Trophoblast cell (in vitro differentiated cells and primary cell): ENCODE measurements around the gene KIF26B.

ENCODE experiments used
- DNase-seq, 2 donors: peaks; one replicate each; pipeline ENCODE4 v3.0.0-alpha.2; 2016
- H2AFZ ChIP-seq: 2 replicates; pipeline ENCODE4 v1.6.1; 2013; ENCODE audit warnings: low read length, moderate library complexity, mild to moderate bottlenecking; ENCODE audit not compliant: insufficient read depth, poor library complexity
- H2AK5ac ChIP-seq: 2 replicates; pipeline ENCODE4 v1.6.1; 2013; ENCODE audit warnings: mild to moderate bottlenecking, low read length
- H2BK120ac ChIP-seq: 2 replicates; pipeline ENCODE4 v1.6.1; 2013; ENCODE audit warnings: low read length, mild to moderate bottlenecking, moderate library complexity; ENCODE audit not compliant: insufficient read depth, poor library complexity
- H2BK12ac ChIP-seq: 2 replicates; pipeline ENCODE4 v1.6.1; 2013; ENCODE audit warnings: mild to moderate bottlenecking, low read length, moderate library complexity
- H2BK5ac ChIP-seq: 2 replicates; pipeline ENCODE4 v1.6.1; 2013; ENCODE audit warnings: low read length, low read depth, moderate library complexity, mild to moderate bottlenecking; ENCODE audit not compliant: poor library complexity
- H3K14ac ChIP-seq: 2 replicates; pipeline ENCODE4 v1.6.1; 2013; ENCODE audit warnings: mild to moderate bottlenecking, low read length
- H3K18ac ChIP-seq: 2 replicates; pipeline ENCODE4 v1.6.1; 2013; ENCODE audit warnings: mild to moderate bottlenecking, low read length
- H3K23ac ChIP-seq: 2 replicates; pipeline ENCODE4 v1.6.1; 2013; ENCODE audit warnings: low read length
- H3K27ac ChIP-seq: 2 replicates; pipeline ENCODE4 v1.5.1; 2013; ENCODE audit warnings: low read depth, mild to moderate bottlenecking, inconsistent platforms, low read length, moderate library complexity
- H3K27me3 ChIP-seq: 2 replicates; pipeline ENCODE4 v1.6.1; 2013; ENCODE audit warnings: inconsistent platforms, mild to moderate bottlenecking, low read length, moderate library complexity; ENCODE audit not compliant: insufficient read depth
- H3K36me3 ChIP-seq, 2 experiments: 1 replicate in 1 of 2; 2 replicates in 1 of 2; pipeline ENCODE4 v1.6.1; 2013; ENCODE audit warnings: low read length in 2 of 2, mild to moderate bottlenecking in 2 of 2, moderate library complexity in 1 of 2; ENCODE audit not compliant: insufficient read depth in 2 of 2, control insufficient read depth in 1 of 2
- H3K4ac ChIP-seq: 2 replicates; pipeline ENCODE4 v1.6.1; 2013; ENCODE audit warnings: low read depth, mild to moderate bottlenecking, low read length, moderate library complexity
- H3K4me1 ChIP-seq, 2 experiments: 1 replicate in 1 of 2; 2 replicates in 1 of 2; pipeline ENCODE4 v1.6.1; 2013; ENCODE audit warnings: low read length in 2 of 2, mild to moderate bottlenecking in 2 of 2, moderate library complexity in 1 of 2; ENCODE audit not compliant: insufficient read depth in 2 of 2, control insufficient read depth in 1 of 2
- H3K4me2 ChIP-seq: 2 replicates; pipeline ENCODE4 v1.6.1; 2013; ENCODE audit warnings: inconsistent platforms, mild to moderate bottlenecking, low read length, moderate library complexity
- H3K4me3 ChIP-seq: 2 replicates; pipeline ENCODE4 v1.5.1; 2013; ENCODE audit warnings: mild to moderate bottlenecking, low read depth, low read length, inconsistent platforms
- H3K79me1 ChIP-seq: one replicate; pipeline ENCODE4 v1.6.1; 2013; ENCODE audit warnings: low read length
- H3K79me2 ChIP-seq: 2 replicates; pipeline ENCODE4 v1.6.1; 2013; ENCODE audit warnings: low read length, mild to moderate bottlenecking; ENCODE audit not compliant: control insufficient read depth, insufficient read depth, poor library complexity
- H3K9ac ChIP-seq: 2 replicates; pipeline ENCODE4 v1.6.1; 2013; ENCODE audit warnings: mild to moderate bottlenecking, low read length
- H3K9me3 ChIP-seq: 2 replicates; pipeline ENCODE4 v1.6.1; 2013; ENCODE audit warnings: low read depth, mild to moderate bottlenecking, control low read depth, inconsistent platforms, low read length; ENCODE audit not compliant: insufficient read depth
- H4K12ac ChIP-seq: 2 replicates; pipeline ENCODE4 v1.6.1; 2013; ENCODE audit warnings: low read depth, mild to moderate bottlenecking, low read length, moderate library complexity
- H4K8ac ChIP-seq: 2 replicates; pipeline ENCODE4 v1.6.1; 2013; ENCODE audit warnings: low read depth, mild to moderate bottlenecking, low read length, moderate library complexity
- H4K91ac ChIP-seq: one replicate; pipeline ENCODE4 v1.6.1; 2013; ENCODE audit warnings: low read depth, mild to moderate bottlenecking, low read length, moderate library complexity
- WGBS: extraction: QIAGEN DNeasy Blood & Tissue Kit; methylation state at CpG from one replicate; pipeline ENCODE4 v1.1.7; 2013; ENCODE audit warnings: missing lambda C conversion rate; ENCODE audit not compliant: insufficient read length, insufficient coverage; ENCODE audit errors: extremely low coverage; 5-methylcytosine and 5-hydroxymethylcytosine counted together

Gene KIF26B

DNA sequence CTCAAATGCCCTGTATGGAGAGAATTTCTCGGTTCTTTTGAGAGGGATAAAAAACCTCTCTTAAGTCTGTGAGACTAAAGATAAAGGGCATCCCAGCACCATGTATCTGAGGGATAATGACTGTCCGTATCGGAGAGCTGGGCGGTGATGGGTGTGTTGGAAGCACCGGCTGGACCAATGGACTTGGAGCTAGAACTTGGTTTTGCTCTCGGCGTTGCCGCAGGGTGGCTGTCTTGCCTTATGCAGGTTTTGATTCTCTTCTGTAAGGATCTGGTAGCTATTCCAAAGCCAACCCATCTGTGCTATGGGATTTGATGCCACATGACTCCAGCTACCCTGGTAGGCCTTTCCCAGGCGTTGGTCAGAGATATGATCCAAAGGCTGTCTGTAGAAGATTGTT lies 348.8 kb downstream of the KIF26B start:
- H4K12ac ChIP-seq: no peak overlapping the region
- peaks cover 0 to 3% of the 10 kb centered on the region in 2 experiments for H3K36me3 ChIP-seq
- H3K4me2 ChIP-seq: no peak overlapping the region
- H2AFZ ChIP-seq: no peak overlapping the region
- no peak overlapping the region for H3K14ac ChIP-seq
- no peak overlapping the region for H2BK120ac ChIP-seq
- no peaks in the 10 kb centered on the region for H3K79me1 ChIP-seq
- no CpG with 5 or more reads among the region's 9 CpGs for WGBS
- H3K4ac ChIP-seq: no peak overlapping the region
- H3K9ac ChIP-seq: no peak overlapping the region
- H3K9me3 ChIP-seq: no peaks in the 10 kb centered on the region
- H3K27ac ChIP-seq: no peak overlapping the region
- H3K27me3 ChIP-seq: no peaks in the 10 kb centered on the region
- no peak overlapping the region for H3K18ac ChIP-seq
- H4K8ac ChIP-seq: no peak overlapping the region
- H2BK12ac ChIP-seq: no peak overlapping the region
- H2BK5ac ChIP-seq: no peak overlapping the region
- peaks cover 0 to 3% of the 10 kb centered on the region in 2 experiments for H3K4me1 ChIP-seq
- H3K4me3 ChIP-seq: no peak overlapping the region
- no peak overlapping the region for H3K23ac ChIP-seq
- no peak overlapping the region for H2AK5ac ChIP-seq
- no peaks in the 10 kb centered on the region for H3K79me2 ChIP-seq
- DNase-seq: peak; percentile 10 to 24
- no peak overlapping the region for H4K91ac ChIP-seq

- H2AFZ ChIP-seq: no peak overlapping the region
- no CpG with 5 or more reads among the region's 4 CpGs for WGBS
Observed at GRCh38 chr1:245510144-245510543, 355.4 kb downstream of the KIF26B start.

DNA sequence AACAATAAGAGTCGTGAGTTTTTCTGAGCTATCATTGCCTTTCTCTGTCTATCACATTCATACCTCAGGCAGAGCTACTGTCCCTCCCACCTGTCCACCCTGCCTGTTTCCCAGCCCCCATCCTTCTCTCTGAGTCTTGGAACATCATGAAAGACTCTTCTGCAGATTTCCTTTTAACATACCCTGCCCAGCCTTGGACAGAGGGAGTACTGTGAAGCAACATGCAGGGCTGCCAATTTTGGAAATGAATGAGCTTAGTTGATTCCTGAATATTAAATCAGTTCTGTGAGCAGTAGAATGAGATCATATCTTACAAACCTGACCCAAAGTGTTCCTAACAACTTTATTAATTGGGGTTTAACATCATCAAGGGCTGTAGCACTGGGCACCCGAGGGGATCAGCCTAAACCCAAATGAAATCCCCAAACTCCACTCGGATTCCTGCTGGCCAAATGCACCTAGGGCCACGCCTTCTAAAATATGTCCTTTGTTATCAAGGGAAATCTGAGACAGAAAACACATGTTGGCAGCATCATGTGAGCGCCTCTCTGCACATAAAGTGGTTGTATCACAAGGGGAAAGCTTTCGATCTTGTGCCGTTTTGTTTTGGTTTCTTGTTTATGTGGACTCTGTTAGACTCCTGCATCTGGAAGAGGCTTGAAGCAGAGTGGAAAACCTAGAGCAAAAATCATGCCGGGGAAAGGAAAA lies 357.6 kb downstream of the KIF26B start:
- Histone ChIP-seq H3K4me3 (no peak overlapping the region), H3K27me3 (no peaks in the 10 kb centered on the region), H4K91ac (no peak overlapping the region), H3K79me2 (no peaks in the 10 kb centered on the region), H3K27ac (no peak overlapping the region), H2AFZ (no peak overlapping the region), H4K12ac (no peak overlapping the region), H3K14ac (no peak overlapping the region), H2BK5ac (no peak overlapping the region), H3K23ac (no peak overlapping the region), H4K8ac (no peak overlapping the region), H3K9ac (no peak overlapping the region), H3K79me1 (no peaks in the 10 kb centered on the region), H3K4ac (no peak overlapping the region), H2AK5ac (no peak overlapping the region), H2BK120ac (no peak overlapping the region), H3K9me3 (no peaks in the 10 kb centered on the region), H3K4me1 (peaks cover 2 to 5% of the 10 kb centered on the region in 2 experiments), H3K4me2 (no peak overlapping the region), H3K36me3 (peaks cover 2% of the 10 kb centered on the region in 2 experiments), H2BK12ac (no peak overlapping the region), H3K18ac (no peak overlapping the region)
- DNase-seq: no peak
- no CpG with 5 or more reads among the region's 8 CpGs for WGBS

More at GRCh38 chr1:245510144-245510543, 355.4 kb downstream of the KIF26B start:
- Histone ChIP-seq H3K4me3 (no peak overlapping the region), H2BK12ac (no peak overlapping the region), H3K14ac (no peak overlapping the region), H4K91ac (no peak overlapping the region), H3K4ac (no peak overlapping the region), H3K23ac (no peak overlapping the region), H3K79me2 (no peaks in the 10 kb centered on the region), H4K12ac (no peak overlapping the region), H3K4me1 (peaks cover 2 to 5% of the 10 kb centered on the region in 2 experiments), H2BK5ac (no peak overlapping the region), H3K9me3 (no peaks in the 10 kb centered on the region), H3K18ac (no peak overlapping the region), H4K8ac (no peak overlapping the region), H3K36me3 (peaks cover under 1 to 3% of the 10 kb centered on the region in 2 experiments), H2BK120ac (no peak overlapping the region), H2AK5ac (no peak overlapping the region), H3K79me1 (no peaks in the 10 kb centered on the region), H3K27me3 (no peaks in the 10 kb centered on the region), H3K27ac (no peak overlapping the region), H3K4me2 (no peak overlapping the region), H3K9ac (no peak overlapping the region)
- no peak for DNase-seq

DNA sequence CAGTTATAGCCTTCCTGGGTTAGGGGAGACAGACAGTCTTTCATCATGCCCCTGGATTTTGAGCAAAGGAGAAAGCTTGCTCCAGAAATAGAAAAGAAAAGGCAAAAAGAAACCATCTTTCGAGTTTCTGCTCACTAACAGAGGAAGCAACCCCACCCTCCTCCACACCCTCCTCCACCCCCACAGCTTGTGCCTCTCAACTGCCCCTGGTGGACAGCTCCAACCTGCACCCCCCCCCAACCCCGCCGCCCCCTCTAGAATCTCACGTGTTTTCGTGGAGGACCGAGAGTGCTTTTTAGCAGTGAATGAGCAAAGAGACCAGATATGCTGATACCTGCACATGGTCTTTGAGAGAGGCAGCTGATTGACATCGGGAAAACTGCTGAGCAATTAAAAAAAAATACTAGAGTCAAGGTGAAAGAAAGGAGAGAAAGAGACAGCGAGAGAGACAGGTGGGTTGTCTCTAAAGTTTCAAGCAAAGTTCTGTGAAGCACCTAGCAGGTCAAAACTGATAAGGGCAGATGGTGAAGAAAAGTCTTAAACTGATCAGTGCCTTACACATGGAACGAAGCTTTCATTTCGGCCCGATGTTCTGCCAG lies 358.3 kb downstream of the KIF26B start:
- Histone ChIP-seq H2BK12ac (no peak overlapping the region), H4K91ac (no peak overlapping the region), H2BK120ac (no peak overlapping the region), H3K4me3 (no peak overlapping the region), H3K4ac (no peak overlapping the region), H3K18ac (peak overlapping the region; percentile 15), H4K8ac (no peak overlapping the region), H3K27me3 (no peaks in the 10 kb centered on the region), H3K9me3 (no peaks in the 10 kb centered on the region), H3K79me1 (no peaks in the 10 kb centered on the region), H3K79me2 (no peaks in the 10 kb centered on the region), H3K27ac (no peak overlapping the region), H3K4me1 (peaks cover 2 to 5% of the 10 kb centered on the region in 2 experiments), H3K36me3 (peaks cover 0 to 2% of the 10 kb centered on the region in 2 experiments), H2BK5ac (no peak overlapping the region), H3K23ac (no peak overlapping the region), H3K4me2 (no peak overlapping the region), H4K12ac (no peak overlapping the region), H3K14ac (no peak overlapping the region), H2AFZ (no peak overlapping the region), H2AK5ac (no peak overlapping the region), H3K9ac (no peak overlapping the region)
- DNase-seq: no peak
- no CpG with 5 or more reads among the region's 11 CpGs for WGBS
